Calu3 (cell line): ENCODE data around the gene TREML2. TPM values are rescaled to one million over a fixed set of nuclear protein-coding genes. Genes with fewer than 3 reads are reported as not detected.
A peak's percentile ranks its signal among the peaks of the same experiment; 100 is the strongest.

Experiments
- BruUV-seq: library from RNA; stranded (reverse); fragments of 400-500 nt; replicated peaks from 2 replicates; lab custom pipeline; 2021; lab: Mats Ljungman, UMichigan
- CTCF ChIA-PET: fragments of 300-600 bp; sonication (Branson Sonifier 250); formaldehyde crosslinking; loops from one replicate; lab custom pipeline; 2022; ENCODE audit warnings: antibody characterized with exemption; lab: Charles Lee
- DNase-seq: peaks from one replicate; pipeline ENCODE4 v3.0.0; 2022
- H3K27ac Mint-ChIP-seq: one replicate; pipeline ENCODE4 v1.8.0; 2022; ENCODE audit warnings: mixed read lengths; ENCODE audit not compliant: unreplicated experiment
- H3K27me3 Mint-ChIP-seq: one replicate; pipeline ENCODE4 v1.8.0; 2022; ENCODE audit warnings: mixed read lengths; ENCODE audit not compliant: unreplicated experiment
- H3K36me3 Mint-ChIP-seq: one replicate; pipeline ENCODE4 v1.8.0; 2022; ENCODE audit warnings: mild to moderate bottlenecking, moderate library complexity, mixed read lengths; ENCODE audit not compliant: insufficient read depth, unreplicated experiment
- H3K4me1 Mint-ChIP-seq: one replicate; pipeline ENCODE4 v1.8.0; 2022; ENCODE audit warnings: mild to moderate bottlenecking, low read depth, mixed read lengths; ENCODE audit not compliant: unreplicated experiment
- H3K4me3 Mint-ChIP-seq: one replicate; pipeline ENCODE4 v1.8.0; 2022; ENCODE audit warnings: mild to moderate bottlenecking, low read depth, moderate library complexity, mixed read lengths; ENCODE audit not compliant: unreplicated experiment
- H3K9me3 Mint-ChIP-seq: one replicate; pipeline ENCODE4 v1.8.0; 2022; ENCODE audit warnings: low read depth, mixed read lengths; ENCODE audit not compliant: unreplicated experiment
- CTCF ChIP-seq: fragments of 200-600 bp; IDR thresholded peaks from one replicate; pipeline ENCODE4 v1.8.0; 2022; ENCODE audit warnings: antibody characterized with exemption; ENCODE audit not compliant: unreplicated experiment
- intact Hi-C: fragments of 100-400 bp; cut with micrococcal nuclease; formaldehyde crosslinking; loops from one replicate; pipeline ENCODE4 v1.10.0; 2022; ENCODE audit not compliant: unreplicated experiment
- total RNA-seq: library from RNA; stranded (reverse); gene quantifications from 2 replicates; pipeline ENCODE4 v1.2.3, GENCODE V29; 2022

Gene TREML2
- total RNA-seq, 1 experiment from 2014 or later, result not detected

- Mint-ChIP-seq H3K9me3 (no peaks in the 10 kb centered on the region), H3K4me1 (peaks cover 7% of the 10 kb centered on the region), H3K4me3 (no peak overlapping the region), H3K27ac (no peak overlapping the region), H3K27me3 (peaks cover 14% of the 10 kb centered on the region), H3K36me3 (no peaks in the 10 kb centered on the region)
- no peak for TF ChIP-seq CTCF
- intact Hi-C loops, result no loop called here
- BruUV-seq, result no TSS peak
- CTCF ChIA-PET, result interaction anchor here (0.6 kb wide), 1 partner anchor 49 kb away, joined by 4 read pairs; no protein-coding TSS in a partner anchor
- DNase-seq, result no peak
Observed at GRCh38 chr6:41208439-41209106, 7.6 kb upstream of the TREML2 start.

GRCh38 chr6:41204156-41204555 is 3.2 kb upstream of the TREML2 start:
- Mint-ChIP-seq H3K36me3 (no peaks in the 10 kb centered on the region), H3K4me3 (no peak overlapping the region), H3K27me3 (peaks cover 14% of the 10 kb centered on the region), H3K27ac (no peak overlapping the region), H3K9me3 (no peaks in the 10 kb centered on the region), H3K4me1 (peaks cover 10% of the 10 kb centered on the region)
- CTCF ChIA-PET, result no interaction called here
- no peak for TF ChIP-seq CTCF
- no peak for DNase-seq
- no TSS peak for BruUV-seq
- intact Hi-C loops, result no loop called here

DNA sequence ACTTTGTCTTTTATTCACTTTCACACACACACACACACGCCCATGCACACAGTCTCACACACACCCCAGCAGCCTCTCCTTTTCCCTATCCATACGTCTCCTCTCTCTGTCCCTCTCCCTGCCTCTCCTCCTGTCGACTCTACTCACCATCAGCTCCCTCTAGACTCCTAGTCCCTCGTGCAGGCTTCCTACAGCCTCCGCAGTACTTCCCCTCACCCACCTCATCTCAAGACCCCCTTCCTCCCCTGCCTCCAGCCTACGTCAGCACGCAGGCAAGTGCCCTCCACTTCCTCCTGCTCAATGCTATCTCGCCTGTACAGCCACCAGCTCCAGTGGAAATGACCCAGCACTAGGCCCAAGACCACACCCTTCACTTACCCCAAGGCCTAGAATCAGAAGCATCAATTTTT is 820 bp upstream of the TREML2 start:
- CTCF ChIA-PET, result no interaction called here
- no peak for DNase-seq
- no peak overlapping the region for H3K4me3 Mint-ChIP-seq
- H3K27ac Mint-ChIP-seq, result no peak overlapping the region
- H3K36me3 Mint-ChIP-seq, result no peaks in the 10 kb centered on the region
- no peak for TF ChIP-seq CTCF
- intact Hi-C loops, result no loop called here
- H3K4me1 Mint-ChIP-seq, result peaks cover 10% of the 10 kb centered on the region
- H3K9me3 Mint-ChIP-seq, result no peaks in the 10 kb centered on the region
- peaks cover 35% of the 10 kb centered on the region for H3K27me3 Mint-ChIP-seq
- BruUV-seq, result no TSS peak

DNA sequence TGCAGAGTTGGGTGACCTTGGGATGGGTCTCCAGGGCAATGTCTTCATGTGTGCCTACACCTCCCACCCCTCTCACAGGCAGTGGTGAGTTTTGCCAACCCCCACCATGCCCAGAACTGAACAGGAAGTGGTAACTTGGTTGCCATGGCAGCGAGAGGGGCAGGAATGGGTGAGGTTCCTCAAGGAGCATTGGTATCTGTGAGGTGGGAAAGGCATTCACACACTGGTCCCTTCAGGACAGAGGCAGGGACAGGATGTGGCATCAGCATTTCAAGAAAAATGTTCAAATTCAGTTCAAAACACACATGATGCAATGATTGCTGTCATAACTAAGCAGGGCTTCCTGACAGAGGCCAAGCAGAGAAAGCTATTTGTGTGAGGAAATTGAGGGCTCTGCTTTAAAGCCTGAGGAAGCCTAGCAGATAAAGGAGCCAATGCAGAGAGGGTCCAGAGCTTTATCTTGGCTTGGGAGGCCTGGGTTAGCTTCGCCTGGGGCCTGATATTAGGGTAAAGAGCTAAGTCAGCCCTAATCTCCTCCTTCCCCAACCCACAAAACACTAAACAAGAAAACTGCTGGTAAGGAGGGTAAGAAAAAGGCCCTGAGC is 551 bp downstream of the TREML2 start:
- H3K36me3 Mint-ChIP-seq, result no peaks in the 10 kb centered on the region
- BruUV-seq, result no TSS peak
- H3K27me3 Mint-ChIP-seq, result peaks cover 45% of the 10 kb centered on the region
- no peak overlapping the region for H3K27ac Mint-ChIP-seq
- TF ChIP-seq CTCF, result no peak
- peaks cover 10% of the 10 kb centered on the region for H3K4me1 Mint-ChIP-seq
- CTCF ChIA-PET, result no interaction called here
- no peaks in the 10 kb centered on the region for H3K9me3 Mint-ChIP-seq
- intact Hi-C loops, result no loop called here
- no peak overlapping the region for H3K4me3 Mint-ChIP-seq
- peak; percentile 33 for DNase-seq
